ENCODE results near the gene HTR3B.

GRCh38 chr11:113974741-113975470 is 70.3 kb downstream of the HTR3B start, which contains the start of gene HTR3A:
- TF ChIP-seq CTCF (IDR thresholded peaks at IDR 0.05) (no peak), EZH2 (IDR thresholded peaks at IDR 0.05) (no peak)

Data from neural progenitor cell (in vitro differentiated cells).